Inferior parietal cortex (tissue), 1 donor: ENCODE measurements around the gene ADCY1.
"Not testable (repeated sequence)": the region's sequence is repeated elsewhere in the genome, so short reads cannot be mapped to it uniquely, and the experiment has no call there.

Experiments
- DNase-seq: peaks from one replicate; pipeline ENCODE4 v3.0.0-alpha.2; 2016; ENCODE audit errors: extremely low spot score

ADCY1 gene

DNA sequence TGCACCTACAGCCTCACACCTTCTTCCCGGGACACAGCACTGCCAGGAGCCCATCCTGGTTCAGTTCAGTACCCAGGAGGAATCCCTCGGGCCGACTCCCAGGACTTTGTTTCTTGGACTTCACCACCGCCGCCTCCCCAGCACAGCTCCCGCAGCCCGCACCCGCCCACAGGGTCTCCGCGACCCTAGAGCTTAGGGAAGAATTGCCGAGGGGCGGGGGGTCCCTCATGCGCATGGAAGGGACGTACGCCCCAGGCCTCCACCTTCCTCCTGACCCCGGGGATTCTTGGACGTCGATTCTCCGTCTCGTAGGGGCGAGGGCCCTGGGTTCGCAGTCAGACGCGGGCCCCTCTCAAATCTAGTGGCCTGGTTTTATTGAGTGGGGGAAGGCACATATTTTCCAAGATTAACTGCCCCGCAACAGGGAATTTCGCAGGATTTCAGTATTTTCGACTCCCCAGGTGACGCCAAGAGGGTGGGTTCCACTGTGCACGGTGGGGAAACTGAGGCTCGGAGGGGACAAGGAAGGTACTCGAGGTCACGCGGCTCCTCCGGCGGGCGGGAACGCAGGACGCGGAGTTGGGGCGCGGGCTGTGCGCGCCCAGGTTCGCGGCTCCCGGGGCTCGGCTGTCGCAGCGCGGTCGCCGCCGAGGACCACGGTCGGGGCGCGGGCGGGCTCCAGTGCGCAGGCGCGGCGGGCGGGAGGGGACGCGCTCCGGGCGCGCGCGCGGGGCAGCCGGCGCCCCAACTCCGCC lies at the start of gene ADCY1:
ADCY1 (plus strand) TSS at position 708 of the 755 bp plus-strand sequence. CDS start 176 bp downstream, outside the sequence.
- DNase-seq = no peak

DNA sequence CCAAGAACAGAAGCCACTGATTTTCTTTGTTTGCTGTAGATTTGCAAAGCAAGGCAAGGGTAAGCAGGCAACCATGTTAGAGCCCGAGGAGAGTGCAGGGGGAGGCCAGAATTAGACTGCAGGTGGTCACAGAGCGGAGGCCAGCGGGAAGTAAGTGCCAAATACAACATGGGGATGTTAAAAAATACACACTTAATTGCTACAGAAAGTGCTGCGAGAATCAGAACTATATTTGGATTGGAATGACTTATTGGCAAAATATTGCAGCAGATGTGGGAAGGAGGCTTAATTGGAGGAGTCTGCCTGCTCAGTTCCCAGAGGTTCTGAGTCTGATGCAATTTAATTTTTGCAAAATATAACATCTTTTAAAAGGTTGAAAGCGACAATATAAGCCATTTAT lies 49.7 kb upstream of the ADCY1 start:
- no peak for DNase-seq

DNA sequence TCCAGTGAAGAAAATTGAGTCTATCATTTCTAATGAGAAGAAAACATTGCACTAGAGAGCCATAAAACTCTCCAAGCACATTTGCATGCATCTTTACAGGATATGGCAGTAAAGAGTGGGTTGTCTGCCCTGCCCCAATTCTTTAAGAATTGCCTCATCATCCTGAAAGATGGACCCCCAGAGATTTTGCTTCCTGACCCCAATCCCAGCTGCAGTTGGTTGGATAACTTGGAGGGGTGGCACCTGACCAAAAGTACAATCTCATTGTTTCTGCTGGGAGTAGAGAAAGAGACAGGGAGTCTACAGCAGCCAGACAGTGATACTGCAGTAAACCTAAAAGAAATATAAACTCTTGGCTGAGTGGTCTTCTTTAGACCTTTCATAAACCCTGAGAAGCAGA lies 49.1 kb upstream of the ADCY1 start:
- no peak for DNase-seq

DNA sequence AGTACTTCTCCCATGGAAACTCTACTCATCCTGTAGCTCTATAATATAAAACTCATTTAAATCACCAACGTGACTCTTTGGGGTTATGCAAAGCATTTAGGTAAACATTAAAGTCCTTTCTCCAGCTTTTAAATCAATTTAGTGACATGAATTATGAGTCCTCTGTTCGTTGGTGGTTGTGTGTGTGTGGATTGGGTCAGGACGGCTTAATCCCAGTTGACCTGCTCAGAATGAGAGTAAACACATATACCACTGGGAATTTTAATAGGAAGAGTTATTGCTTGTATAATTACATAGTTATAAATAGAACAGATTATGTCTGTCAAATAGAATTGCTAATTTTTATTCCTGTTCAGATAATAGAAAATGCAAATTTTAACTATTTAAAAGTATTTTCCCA lies 30.7 kb upstream of the ADCY1 start:
- no peak for DNase-seq

DNA sequence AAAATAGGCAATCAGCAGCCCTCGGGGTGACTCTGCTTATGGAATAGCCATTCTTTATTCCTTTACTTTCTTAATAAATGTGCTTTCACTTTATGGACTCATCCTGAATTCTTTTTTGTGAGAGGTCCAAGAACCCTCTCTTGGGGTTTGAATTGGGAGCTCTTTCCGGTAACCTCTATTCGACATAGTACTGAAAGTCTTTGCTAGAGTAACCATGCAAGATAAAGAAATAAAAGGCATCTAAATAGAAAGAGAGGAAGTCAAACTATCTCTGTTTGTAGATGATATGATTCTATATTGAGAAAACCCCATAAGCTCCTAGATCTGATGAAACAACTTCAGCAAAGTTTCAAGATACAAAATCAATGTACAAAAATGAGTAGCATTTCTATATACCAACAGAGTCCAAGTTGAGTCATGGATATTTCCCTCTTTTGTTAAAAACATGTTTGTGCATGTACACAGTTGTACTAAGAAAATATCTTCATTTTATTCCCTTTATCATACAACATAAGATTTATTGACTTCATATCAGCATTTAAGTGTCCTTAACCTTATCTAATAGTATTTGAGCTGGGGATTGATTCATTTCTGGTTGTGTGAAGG lies 29.0 kb upstream of the ADCY1 start:
- not testable (repeated sequence) for DNase-seq

DNA sequence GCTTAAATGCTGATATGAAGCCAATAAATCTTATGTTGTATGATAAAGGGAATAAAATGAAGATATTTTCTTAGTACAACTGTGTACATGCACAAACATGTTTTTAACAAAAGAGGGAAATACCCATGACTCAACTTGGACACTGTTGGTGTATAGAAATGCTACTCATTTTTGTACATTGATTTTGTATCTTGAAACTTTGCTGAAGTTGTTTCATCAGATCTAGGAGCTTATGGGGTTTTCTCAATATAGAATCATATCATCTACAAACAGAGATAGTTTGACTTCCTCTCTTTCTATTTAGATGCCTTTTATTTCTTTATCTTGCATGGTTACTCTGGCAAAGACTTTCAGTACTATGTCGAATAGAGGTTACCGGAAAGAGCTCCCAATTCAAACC lies 25.3 kb upstream of the ADCY1 start:
- DNase-seq = not testable (repeated sequence)

DNA sequence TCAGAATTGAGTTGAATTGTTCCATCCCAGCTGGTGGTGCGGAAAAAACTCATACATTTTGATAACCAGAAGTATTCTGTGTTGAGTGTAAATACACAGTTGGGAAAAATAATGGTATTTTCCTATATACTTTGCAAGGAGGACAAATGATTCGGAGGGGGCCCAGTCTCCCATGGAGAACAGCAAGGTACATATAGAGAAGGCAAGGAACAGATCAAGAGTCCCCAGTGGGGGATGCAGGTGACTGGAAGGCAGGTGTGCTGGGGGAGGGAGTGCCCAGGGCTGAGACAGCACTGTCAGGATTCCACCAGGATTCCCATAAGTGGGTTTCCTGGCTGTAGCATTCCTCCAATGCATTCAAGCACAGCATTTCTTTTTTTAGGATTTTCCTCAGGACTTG lies 10.8 kb upstream of the ADCY1 start:
- no peak for DNase-seq

DNA sequence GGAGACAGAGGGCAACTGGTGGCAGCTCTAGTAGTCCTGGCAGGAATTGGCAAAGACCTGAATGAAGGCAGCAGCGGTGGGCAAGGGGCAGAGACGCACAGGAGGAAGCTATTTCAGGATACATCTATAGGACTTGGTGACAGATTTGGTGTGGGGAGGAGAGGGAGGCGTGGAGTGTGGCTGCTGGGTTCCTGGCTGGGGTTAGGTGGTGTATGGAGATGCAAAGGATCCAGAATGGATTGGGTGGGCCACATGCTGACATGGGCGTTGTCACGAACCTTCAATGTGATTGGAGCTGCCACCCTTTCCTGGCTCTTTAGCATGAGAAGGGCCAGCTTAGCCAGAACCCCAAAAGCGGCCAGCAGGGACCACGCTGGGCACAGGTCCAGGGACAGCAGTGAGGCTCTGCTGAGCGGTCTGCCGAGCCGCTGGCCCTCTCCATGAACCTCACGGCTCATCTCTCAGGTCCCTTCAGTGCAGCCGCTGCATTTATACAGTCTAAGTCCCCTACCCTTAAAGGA lies 10.2 kb upstream of the ADCY1 start:
- DNase-seq = no peak

DNA sequence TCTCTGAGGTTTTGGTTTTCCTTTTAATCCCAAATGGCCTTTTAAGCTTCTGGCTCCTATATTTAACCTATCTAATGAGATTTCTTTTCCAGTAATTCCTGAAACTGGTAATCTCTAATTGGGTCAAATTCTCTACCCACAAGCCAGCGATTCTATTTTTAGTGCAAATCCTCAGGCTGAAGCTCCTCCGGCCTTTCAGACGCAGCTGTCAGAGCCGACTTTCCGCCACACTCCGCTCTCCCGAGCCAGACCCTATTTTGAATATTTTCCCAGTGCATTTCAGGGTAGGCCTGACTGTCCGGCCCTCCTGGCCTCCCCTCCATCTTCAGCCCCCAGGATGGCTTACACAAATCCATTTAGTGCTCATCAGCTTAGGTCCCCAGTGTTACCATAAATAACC lies 9.7 kb upstream of the ADCY1 start:
- no peak for DNase-seq

DNA sequence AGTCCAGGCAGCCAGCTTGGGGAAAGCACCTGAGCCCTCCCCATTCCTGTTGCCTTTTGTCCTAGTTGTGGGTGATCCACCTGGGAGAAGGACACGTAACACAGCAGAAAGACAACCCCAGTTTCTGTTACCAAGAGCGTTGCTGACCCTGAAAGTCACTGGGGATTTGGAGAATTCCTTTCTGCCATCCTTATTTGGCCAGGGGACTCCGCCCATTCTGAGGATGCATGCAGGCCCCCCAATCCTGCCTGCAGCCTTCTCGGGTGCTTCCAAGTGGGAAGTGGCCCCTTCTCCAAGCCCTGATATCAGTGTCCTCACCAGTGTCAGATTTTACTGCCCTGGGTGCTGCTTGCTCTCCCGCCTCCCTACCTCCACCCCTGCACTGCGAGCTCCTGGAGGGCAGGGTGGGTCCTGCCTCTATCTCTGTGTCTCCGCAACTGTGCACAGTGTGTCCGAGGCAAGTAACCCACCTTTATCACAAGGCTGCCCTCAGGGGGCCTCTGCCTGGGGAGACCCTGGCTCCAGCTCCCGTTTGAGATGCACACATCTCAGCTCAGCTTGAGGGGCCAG lies 9.2 kb upstream of the ADCY1 start:
- no peak for DNase-seq

DNA sequence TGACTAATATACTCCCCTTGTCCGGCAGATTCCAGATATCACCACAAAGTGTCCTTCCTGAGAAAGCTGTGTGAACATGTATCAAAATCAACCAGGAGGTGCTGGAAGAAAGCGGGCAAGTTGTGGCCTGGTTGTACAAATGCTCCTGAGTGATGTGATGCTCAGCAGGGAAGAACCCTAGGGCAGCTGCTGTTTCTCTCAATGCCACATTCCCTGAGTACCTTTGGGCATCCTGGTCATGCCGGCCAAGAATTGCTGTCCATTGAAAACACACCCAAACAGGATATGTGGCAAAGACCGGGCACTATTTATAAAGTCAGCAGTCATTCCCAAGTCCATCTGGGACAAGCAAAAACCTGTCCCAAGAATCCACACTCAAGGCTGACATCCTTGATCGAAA lies 7.8 kb upstream of the ADCY1 start:
- DNase-seq = no peak

DNA sequence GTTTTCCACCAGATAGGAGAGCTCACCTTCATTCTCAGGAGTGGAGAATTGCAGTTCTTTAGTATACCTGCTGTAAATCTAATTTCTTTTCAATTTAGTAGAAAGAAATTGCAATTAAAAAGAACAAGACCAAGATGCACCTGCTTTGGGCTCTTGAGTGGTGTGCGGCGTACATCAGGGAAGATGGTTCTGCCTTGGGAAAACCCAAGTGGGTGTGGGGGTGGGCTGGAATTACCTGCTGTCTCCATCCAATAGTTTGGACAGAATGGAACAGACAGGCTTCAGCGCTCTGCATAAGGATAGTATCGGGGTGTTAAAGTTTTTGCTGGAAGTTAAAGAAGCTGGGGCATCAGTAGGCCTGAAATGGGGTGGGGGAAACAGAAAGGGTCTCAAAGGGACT lies 7.2 kb upstream of the ADCY1 start:
- DNase-seq = no peak

DNA sequence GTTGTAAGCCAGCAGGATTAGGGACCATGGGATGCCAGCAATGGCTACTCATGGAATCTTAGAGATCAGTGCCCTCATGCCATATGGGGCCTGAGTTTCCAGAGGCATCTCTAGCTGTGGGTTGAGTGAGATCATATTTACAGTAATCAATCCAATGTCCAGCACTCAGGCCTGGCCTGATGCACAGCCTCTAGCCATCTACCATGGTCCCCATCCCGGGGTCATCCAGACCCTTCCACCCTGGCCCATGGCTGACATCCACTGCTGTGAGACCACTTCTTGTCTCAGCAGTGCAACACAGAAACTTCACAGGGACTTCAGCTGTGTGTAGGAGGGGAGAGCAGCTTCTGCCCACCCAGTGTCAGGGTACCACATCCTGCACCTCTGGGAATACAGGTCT lies 6.5 kb upstream of the ADCY1 start:
- no peak for DNase-seq

DNA sequence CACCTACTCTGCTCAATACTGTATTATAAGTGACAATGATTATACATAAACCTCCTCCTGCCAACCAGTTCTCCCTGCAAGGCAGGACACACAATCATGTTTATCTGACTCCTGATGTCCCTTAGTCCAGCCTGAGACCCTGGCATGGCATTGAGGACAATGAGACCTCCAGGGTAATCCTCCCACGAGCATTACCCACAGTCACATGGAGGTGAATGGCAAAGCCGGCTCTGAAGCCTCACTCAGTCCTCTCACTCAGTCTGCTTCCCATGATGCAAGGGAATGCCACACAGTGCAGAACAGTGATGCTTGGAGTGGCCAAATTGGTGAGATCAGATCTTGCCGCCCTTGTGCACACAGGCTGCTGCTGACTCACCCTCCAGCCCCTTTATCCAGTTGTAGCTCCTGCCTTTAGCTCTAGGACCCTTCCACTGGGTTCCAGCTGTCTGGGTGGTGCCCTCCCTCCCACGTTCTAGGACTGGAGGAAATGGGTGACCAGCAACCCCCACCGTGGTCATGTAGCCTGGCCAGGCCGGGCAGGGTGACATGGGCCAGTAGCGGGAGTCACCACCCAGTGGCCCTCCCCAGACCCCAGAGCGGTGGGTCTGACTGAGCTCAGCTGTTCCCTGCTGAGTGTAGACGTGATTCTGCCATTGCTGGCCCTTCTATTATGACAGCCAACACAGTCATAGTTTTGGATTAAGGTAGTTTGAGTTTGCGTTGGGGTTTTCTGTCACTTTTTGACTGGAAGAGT lies 5.5 kb upstream of the ADCY1 start:
- DNase-seq = no peak

DNA sequence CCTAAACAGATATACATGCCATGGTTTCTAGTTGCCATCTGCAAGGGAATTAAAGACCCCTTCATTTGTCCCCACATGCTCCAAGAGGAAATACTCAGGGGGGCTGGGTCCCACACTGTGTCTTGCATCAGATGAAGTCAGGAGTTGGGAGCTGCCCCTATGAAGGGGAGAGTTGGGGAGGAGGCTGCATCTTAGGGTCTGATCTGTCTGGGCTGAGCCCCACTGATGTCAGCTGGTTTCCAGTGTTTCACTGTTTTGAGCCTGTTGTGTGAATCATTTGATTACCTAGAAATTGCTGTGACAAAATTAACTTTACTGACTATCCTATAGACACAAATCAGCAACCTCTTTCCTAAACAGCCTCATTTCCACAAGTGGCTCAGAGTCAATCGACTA lies 4.9 kb upstream of the ADCY1 start:
- no peak for DNase-seq

DNA sequence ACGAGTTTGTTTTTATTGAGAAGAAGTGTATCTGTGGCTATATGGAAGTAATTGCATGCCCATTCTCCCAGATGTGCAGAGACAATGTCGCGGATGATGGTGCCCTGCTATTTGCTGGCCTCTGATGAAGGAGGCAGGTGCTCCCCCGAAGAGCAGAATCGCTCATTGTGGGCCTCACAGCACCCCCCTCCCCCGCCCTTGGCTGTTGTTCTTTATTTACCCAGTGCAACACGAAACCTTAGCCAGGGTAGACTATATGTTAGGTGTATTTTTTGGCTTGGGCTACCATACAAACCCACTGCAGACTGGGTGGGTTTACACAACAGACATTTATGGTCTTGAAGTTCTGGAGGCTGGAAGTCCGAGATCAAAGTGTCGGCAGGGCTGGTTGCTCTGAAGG lies 3.4 kb upstream of the ADCY1 start:
- no peak for DNase-seq

DNA sequence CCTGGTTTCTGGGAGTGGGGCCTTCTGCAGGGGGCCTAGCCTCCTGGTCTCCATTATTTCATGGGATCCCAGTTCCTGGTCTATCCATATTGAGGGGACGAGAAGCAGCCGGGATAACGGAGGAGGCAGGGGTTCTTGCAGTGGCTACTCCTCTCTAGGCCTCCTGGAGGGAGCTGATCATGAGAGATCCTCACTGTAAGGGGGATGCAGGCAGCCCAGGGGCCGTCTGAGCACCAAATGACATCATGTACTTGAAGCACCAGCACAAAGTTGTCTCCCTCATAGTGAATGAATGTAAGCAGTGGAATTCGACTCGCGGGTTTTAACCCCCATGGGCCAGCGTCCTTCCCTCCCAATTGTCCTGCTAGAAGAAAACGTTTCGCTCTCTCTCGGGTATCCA lies 964 bp upstream of the ADCY1 start:
- no peak for DNase-seq

DNA sequence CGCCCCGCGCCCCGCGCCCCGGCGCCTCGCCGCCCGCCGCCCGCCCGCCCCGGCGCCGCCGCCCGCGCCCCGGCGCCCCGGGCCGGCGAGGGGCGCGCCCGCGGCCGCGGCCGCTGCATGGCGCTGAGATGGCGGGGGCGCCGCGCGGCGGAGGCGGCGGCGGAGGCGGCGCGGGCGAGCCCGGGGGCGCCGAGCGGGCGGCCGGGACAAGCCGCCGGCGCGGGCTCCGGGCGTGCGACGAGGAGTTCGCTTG lies 174 bp downstream of the ADCY1 start:
- no peak for DNase-seq

DNA sequence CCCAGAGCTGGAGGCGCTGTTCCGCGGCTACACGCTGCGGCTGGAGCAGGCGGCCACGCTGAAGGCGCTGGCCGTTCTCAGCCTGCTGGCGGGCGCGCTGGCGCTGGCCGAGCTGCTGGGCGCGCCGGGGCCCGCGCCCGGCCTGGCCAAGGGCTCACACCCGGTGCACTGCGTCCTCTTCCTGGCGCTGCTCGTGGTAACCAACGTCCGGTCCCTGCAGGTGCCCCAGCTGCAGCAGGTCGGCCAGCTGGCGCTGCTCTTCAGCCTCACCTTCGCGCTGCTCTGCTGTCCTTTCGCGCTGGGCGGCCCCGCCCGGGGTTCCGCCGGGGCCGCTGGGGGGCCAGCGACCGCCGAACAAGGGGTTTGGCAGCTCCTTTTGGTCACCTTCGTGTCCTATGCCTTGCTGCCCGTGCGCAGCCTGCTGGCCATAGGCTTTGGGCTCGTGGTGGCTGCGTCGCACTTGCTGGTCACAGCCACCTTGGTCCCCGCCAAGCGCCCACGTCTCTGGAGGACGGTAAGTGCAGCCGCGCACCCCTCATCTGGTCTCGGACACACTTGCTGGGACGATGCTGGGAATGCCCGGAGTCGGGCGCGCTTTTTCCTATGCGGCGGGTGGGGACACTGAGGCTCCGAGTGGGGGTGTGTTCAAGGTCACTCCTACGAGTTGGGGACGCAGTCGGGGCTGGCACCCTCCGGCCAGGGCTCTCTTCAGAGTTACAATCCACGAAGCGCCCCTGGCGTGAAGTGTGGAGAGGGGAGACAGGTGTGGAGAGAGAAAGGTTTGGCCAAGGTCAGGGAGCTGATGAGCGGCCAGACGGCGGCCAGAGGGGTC lies 717 bp downstream of the ADCY1 start:
- DNase-seq = no peak

DNA sequence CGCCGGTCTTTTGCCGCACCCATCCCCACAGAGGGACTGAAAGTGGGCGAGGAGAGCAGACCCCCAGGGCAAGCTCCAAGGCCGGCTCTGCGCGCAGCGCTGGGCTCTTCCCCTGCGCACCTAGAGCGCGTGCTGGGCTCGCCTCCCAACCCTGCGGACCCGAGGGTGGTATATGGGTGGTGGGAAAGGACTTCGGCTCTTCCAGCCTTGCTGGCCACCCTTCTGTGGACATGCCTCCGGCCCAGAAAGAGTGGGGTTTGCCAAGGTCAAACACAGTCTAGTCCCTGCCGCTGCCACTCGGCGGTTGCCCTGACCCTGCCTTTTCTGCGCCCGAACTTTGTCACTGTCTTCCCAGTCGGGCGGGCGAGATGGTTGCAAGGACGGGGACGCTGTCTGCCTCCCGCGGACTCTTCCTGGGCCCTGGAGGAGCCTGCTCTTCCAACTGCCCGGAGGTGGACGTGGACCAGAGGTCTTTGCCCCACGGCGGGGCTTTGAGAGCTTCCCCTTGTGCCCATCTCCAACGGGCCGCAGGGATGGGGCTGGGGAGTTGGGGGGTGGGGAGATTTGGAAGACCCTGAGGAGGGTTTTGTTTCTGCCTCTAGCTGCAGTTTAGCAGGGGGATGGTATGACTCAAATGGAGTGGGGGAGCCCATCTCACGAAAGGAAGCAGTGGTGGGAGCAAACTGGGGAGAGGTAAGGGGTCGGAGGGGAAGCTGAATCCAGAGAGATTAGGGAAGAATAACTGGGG lies 1.5 kb downstream of the ADCY1 start:
- no peak for DNase-seq
